NCI-H2196 treated with DMSO at 0.1 percent for 48 hours (cell line): ENCODE results near the gene CHML.

Source experiments
- DNase-seq: peaks from one replicate; lab custom pipeline; 2025; ENCODE audit not compliant: unreplicated experiment; lab: John Stamatoyannopoulos, UW

Gene CHML

DNA sequence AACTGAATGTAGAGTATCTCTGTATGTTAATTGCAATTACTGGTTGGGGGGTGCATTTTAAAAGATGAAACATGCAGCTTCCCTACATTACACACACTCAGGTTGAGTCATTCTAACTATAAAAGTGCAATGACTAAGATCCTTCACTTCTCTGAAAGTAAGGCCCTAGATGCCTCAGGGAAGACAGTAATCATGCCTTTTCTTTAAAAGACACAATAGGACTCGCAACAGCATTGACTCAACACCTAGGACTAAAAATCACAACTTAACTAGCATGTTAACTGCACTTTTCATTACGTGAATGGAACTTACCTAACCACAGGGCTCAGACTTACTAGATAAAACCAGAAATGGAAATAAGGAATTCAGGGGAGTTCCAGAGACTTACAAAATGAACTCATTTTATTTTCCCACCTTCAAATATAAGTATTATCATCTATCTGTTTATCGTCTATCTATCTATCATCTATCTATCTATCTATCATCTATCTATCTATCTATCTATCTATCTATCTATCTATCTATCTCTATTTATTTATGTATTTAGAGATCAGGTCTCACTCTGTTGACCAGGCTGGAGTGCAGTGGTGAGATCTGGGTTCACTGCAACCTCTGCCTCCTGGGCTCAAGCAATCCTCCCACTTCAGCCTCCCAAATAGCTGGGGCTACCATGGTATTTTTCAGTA, 47.8 kb downstream of the CHML start:
- no peak for DNase-seq

DNA sequence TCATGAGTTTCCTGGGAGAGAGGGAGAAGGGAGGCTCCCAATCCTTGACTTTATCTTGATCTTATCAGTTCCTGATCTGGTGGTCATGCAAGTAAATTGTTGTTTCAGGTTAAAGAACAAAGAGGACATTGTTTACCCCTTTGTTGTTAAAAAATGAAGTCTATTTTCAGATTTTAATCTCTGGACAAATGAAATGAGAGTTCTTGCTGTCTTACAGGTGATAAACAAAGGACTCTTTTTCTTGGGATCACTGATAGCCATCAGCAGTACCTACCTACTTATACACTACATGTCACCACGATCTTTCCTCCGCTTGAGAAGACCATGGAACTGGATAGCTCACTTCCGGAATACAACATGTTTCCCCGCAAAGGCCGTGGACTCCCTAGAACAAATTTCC, 48.4 kb downstream of the CHML start:
- DNase-seq, result no peak

DNA sequence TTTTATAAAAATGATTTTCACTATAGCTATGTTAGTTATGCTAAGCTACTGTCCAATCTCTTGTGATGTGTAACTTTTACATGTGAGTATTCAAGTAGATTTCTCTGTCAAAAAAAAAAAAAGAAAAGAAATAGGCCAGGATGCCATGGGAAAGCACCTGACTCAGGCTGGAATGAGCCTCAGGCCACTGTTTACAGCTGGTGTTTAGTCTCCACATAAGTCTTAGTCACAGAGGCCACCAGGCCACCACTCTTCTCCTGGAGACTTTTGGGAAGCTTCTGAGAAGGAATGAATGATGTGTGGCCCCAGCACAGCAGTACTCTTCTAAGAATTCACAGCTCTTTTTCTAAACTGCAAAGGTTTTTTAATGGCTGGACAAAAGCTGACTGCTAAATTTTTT, 48.9 kb downstream of the CHML start:
- DNase-seq, result no peak

DNA sequence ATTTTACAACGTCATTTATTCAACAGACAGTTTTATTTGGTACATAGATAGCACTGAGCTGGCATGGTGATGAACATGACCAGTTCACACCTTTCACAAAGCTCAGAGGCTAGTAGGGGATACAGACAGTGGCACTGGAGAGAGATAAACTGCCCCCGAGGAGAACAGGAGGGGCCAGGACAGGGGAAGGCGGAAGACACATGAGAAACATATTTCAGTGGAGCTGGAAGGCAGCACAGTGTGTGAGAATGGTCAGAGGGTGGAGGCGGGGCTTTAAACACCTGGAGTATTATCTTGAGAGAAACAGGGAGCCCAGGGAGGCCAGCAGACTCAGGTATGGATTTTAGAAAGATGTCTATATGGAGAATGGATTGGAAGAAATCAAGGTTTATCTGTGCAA, 49.5 kb downstream of the CHML start:
- DNase-seq, result no peak
